SH-SY5Y (cell line): ENCODE measurements around the gene ADORA2A.

Experiments
- GATA2 ChIP-seq: IDR thresholded peaks from 2 replicates; pipeline ENCODE4 v1.6.1; 2011; ENCODE audit warnings: mild to moderate bottlenecking, low read depth, low read length
- GATA3 ChIP-seq: IDR thresholded peaks from 2 replicates; pipeline ENCODE4 v1.6.1; 2011; ENCODE audit warnings: low read depth, mild to moderate bottlenecking, low read length, moderate library complexity

GRCh38 chr22:24444729-24445466, 17.5 kb downstream of the ADORA2A start:
- TF ChIP-seq GATA2 = no peak
- no peak for TF ChIP-seq GATA3
